B cell (primary cell): ENCODE measurements around the gene PPP2R5C.

Experiments used
- EZH2 ChIP-seq: IDR thresholded peaks from 2 replicates; pipeline ENCODE4 v1.6.1; 2012; ENCODE audit warnings: borderline replicate concordance, low read depth, mild to moderate bottlenecking, moderate library complexity, low read length; ENCODE audit not compliant: insufficient read depth, poor library complexity, severe bottlenecking
- TF ChIP-seq, protein P1 (sequence below): fragments of 200-600 bp; IDR thresholded peaks from one replicate; pipeline ENCODE4 v1.8.0; 2022; ENCODE audit warnings: antibody characterized with exemption, mild to moderate bottlenecking

DNA sequence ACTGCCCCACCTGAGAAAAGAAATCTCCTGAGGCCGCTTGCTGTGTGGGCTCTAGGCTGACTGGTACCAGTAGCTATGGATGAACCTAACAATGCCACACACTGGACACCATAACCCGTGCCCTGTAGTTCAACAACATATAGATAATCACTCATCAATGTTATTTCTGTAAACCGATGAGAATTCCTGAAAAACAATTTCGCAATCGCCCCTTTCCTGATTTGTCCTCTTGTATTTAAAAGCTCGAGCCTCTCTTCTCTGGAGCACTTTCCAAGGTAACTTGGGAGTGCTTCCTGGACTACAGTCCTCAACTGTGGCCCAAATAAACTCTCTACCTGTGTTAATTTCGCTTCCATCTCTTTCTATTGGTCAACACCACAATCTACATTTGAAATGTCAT lies 26.1 kb upstream of the PPP2R5C start:
- TF ChIP-seq, protein P1, sequence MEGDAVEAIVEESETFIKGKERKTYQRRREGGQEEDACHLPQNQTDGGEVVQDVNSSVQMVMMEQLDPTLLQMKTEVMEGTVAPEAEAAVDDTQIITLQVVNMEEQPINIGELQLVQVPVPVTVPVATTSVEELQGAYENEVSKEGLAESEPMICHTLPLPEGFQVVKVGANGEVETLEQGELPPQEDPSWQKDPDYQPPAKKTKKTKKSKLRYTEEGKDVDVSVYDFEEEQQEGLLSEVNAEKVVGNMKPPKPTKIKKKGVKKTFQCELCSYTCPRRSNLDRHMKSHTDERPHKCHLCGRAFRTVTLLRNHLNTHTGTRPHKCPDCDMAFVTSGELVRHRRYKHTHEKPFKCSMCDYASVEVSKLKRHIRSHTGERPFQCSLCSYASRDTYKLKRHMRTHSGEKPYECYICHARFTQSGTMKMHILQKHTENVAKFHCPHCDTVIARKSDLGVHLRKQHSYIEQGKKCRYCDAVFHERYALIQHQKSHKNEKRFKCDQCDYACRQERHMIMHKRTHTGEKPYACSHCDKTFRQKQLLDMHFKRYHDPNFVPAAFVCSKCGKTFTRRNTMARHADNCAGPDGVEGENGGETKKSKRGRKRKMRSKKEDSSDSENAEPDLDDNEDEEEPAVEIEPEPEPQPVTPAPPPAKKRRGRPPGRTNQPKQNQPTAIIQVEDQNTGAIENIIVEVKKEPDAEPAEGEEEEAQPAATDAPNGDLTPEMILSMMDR = no peak
- no peak for TF ChIP-seq EZH2
